GM21367 (cell line): ENCODE measurements around the gene FAM234A.
"Not testable (repeated sequence)": the region's sequence is repeated elsewhere in the genome, so short reads cannot be mapped to it uniquely, and the experiment has no call there.

Experiments used
- ATAC-seq: cut with Tn5 transposase; IDR thresholded peaks from one replicate; pipeline ENCODE4 v1.9.1; 2021; ENCODE audit not compliant: unreplicated experiment

Gene FAM234A

DNA sequence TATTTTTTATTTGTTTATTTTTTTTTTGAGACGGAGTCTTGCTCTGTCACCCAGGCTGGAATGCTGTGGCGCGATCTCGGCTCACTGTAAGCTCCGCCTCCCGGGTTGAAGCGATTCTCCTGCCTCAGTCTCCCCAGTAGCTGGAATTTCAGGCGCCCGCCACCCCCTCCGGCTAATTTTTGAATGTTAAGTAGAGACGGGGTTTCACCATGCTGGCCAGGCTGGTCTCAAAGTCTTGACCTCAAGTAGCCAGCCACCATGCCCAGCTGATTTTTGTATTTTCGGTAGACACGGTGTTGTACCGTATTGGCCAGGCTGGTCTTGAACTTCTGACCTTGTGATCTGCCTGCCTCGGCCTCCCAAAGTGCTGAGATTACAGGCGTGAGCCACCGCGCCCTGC is 4.3 kb upstream of the FAM234A start:
- ATAC-seq, result not testable (repeated sequence)

DNA sequence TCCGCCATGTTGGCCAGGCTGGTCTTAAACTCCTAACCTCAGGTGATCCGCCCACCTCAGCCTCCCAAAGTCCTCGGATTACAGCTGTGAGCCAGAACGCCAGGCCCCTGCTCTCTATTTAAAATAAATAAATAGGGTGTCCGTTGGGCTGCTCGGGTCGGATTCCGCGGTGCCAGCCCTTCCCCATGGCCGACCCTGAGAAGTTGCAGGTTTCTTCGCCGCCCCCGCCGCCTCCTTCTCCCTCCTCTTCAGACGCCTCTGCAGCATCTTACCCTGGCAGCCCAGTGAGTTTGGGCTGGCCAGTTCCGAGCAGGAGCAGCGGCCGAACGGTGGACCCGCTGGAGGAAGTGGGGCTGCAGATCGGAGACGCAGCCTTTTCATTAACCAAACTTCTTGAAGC is 3.7 kb upstream of the FAM234A start:
- ATAC-seq, result no peak

DNA sequence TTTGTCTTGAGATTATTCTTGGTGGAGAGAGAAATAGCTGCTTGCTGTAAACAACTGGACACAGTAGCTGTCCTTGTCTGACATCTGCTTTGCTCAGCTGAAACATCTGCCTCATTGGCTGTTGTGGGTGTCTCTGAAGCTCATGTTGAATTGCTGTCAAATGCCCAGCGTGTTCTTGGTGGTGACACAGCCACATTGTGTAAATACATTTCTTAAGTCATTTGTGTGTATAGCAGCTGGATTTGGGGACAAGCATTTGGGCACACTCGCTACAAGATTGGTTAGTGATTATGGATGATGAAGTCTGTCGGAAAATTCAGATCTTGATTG is 5.3 kb downstream of the FAM234A start:
- ATAC-seq, result no peak

DNA sequence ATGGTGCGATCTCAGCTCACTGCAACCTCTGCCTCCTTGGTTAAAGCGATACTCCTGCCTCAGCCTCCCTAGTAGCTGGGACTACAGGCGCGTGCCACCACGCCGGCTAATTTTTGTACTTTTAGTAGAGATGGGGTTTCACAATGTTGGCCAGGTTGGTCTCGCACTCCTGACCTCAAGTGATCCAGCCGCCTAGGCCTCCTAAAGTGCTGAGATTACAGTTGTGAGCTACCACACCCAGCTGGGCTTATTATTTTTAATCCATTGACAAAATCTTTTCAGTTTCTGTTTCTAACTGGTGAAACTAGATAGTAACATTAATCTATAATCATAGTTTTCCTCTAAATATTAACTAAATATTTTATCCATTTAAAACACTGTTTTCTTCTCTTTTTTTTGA is 5.9 kb downstream of the FAM234A start:
- ATAC-seq, result no peak

DNA sequence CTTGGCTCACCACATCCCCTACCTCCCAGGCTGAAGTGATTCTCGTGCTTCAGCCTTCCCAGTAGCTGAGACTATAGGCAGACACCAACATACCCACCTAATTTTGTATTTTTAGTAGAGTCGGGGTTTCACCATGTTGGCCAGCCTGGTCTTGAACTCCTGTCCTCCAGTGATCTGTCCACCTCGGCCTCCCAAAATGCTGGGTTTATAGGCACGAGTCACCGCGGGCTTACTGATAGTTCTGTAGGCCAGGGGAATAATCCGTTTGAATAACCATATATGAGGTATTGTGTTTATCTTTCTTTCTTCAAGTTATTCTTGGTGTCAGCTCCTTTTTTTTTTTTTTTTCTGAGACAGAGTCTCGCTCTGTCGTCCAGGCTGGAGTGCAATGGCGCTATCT is 7.7 kb downstream of the FAM234A start:
- no peak for ATAC-seq

DNA sequence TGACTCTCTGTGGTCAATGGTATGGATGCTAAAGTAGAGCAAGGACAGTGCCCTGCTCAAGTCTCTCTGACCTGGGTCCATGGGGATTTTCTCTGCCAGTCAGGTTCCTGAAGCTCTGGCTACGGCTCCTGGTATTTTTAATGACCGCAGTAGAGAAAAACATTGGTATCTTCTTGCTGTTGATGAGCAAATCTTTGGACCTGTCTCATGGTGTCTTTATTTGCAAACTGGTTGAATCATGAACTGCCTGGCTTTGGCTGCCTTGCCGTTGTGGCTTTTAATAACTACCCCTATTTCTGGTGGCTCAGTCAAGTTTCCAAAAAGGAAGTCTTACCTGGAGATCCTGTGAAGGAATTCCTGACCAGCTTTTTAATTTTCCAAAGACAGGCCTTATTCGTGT is 8.7 kb downstream of the FAM234A start:
- ATAC-seq, result no peak

DNA sequence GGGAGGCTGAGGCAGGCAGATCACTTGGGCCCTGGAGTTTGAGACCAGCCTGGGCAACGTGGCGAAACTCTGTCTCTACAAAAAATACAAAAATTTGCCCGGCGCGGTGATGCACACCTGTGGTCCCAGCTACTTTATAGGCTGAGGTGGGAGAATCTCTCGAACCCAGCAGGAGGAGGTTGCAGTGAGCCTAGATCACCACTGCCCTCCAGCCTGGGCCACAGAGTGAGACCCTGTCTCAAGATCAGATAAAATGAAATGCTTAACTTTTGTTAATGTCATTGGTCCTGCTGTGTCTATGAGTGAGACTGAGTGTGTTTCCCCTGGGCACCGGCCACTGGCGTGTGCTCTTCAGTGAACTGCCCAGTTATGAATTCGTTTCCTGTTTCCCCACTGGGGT is 10.5 kb downstream of the FAM234A start:
- ATAC-seq, result no peak

DNA sequence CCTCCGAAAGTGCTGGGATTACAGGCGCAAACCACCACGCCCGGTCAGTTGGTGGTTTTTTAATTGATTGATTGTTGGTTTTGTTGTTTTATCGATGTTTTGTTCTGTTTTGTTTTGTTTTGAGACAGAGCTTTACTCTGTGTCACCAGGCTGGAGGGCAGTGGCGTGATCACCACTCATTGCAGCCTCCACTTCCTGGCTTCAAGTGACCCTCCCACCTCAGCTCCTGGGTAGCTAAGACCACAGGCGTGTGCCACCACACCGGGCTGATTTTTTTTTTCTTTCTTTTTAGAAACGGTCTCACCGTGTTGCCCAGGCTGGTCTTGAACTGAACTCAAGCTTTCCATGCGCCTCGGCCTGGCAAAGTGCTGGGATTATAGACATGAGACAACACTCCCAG is 12.4 kb downstream of the FAM234A start:
- ATAC-seq, result no peak

DNA sequence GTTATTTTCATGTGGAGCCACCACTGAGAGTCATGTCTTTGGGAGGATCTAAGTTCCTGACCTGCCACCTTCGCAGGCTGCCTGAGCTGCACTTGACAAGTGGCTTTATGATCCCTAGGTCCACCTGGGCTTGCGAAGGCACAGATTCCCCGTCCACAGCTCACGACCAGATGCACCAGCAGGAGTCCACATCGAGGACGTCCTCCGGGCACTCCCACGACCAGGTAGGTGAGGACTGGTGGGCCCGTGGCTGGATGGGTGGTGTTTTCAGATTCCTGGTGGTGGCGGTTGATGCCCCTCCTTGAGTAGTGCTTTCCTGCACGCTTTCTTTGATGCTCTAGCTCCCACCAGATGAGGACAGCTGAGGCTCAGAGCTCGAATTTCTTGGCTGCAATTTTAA is 14.8 kb downstream of the FAM234A start:
- no peak for ATAC-seq

DNA sequence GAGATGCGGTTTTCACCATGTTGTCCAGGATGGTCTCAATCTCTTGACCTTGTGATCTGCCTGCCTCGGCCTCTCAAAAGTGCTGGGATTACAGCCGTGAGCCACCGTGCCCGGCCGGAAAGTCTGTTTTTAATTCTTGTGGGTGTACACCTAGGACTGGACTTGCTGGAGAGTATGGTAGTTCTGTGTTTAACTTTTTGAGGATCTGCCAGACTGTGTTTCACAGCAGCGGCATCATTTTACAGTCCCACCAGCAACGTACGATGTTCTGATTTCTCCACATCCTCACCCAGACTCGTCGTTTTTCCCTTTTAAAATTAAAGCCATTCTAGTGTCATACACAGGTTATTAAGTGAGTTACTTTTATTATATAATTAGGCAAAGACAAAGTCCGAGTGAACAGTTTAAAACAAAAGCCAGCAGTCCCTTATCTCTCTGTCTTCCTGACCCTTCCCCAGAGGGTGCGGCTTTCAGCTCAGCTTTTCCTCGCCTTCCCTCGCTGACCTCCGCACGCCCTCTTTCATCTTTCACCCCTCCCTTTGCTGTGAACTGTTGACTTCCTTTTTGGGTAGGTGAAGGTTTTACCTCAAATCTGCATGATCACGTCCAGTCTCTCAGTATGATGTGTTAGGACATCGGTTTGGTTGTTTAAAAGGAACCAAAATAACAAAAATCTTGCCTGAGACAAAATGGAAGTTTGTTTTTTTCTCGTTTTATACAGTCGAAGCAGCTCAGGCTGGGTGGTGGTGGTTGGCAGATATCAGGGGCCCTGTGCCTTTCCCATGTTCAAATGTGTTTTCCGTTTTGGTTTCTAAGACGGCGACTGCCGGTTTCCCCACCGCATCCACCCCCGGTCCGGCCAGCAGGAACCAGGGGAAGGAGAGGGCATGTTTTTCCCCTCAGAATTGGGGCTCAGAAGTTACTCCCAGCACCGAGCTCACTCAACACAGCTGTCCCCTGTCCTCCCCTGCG is 18.0 kb downstream of the FAM234A start:
- no peak for ATAC-seq

DNA sequence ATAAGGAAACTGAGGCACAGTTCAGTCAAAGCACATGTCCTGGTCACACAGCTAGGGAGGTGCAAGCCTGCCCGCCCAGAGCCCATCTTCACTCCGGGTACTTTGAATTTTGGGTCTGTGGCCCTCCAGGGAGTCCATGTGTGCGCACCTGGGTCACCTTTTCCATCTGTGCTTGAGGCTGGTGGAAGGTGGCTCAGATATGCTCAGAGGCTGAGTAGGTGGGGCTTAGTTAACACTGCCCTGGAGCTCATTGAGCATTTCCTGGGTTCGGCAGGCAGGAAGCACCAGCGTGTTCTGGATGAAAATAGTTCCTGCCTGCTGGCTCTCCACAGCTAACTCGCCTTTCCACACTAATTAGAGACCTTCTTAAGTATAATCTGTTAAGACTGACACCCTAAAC is 19.2 kb downstream of the FAM234A start:
- no peak for ATAC-seq

DNA sequence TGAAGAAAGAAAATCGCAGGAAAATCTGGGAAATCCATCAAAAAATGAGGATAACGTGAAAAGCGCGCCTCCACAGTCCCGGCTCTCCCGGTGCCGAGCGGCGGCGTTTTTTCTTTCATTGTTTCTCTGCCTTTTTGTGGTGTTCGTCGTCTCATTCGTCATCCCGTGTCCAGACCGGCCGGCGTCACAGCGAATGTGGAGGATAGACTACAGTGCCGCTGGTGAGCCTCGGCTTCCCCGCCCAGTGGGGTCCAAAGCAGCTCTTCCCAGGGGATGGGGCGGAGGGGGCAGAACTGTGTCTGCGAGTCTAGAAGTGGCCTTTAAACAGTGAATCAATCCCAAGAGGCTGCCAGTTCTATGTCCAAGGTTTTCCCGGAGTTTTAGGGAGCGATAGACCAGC is 19.8 kb downstream of the FAM234A start:
- ATAC-seq, result no peak

DNA sequence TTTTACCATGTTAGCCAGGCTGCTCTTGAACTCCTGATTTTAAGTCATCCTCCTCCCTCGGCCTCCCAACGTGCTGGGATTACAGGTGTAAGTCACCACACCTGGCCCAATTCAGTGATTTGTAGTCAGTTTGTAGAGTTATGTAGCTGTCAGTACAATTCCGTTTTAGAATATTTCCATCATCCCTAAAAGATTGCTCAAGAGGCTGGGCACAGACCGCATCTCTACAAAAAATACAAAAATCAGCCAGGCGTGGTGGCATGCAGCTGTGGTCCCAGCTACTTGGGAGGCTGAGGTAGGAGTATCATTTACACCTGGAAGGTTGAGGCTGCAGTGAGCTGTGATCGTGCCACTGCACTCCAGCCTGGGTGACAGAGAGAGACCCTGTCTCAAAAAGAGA is 20.6 kb downstream of the FAM234A start:
- no peak for ATAC-seq

DNA sequence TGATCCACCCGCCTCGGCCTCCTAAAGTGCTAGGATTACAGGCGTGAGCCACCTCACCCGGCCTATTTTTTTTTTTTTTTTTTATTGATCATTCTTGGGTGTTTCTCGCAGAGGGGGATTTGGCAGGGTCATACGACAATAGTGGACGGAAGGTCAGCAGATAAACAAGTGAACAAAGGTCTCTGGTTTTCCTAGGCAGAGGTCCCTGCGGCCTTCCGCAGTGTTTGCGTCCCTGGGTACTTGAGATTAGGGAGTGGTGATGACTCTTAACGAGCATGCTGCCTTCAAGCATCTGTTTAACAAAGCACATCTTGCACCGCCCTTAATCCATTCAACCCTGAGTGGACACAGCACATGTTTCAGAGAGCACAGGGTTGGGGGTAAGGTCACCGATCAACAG is 23.5 kb downstream of the FAM234A start:
- not testable (repeated sequence) for ATAC-seq

DNA sequence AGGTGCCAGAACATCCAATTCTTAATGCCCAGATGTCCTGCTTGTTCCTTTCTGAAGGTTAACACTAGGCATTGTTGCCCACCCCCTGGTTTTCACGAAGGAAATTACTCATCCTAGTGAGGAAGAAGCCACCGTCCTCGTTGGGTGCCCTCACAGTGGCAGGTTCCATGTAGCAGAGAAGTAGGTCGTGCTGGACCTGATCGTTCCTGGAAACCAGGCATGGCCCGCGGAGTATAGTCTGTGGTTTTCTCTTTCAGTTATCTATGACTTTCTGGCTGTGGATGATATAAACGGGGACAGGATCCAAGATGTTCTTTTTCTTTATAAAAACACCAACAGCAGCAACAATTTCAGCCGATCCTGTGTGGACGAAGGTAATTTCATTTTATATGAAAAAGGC is 24.6 kb downstream of the FAM234A start:
- no peak for ATAC-seq

DNA sequence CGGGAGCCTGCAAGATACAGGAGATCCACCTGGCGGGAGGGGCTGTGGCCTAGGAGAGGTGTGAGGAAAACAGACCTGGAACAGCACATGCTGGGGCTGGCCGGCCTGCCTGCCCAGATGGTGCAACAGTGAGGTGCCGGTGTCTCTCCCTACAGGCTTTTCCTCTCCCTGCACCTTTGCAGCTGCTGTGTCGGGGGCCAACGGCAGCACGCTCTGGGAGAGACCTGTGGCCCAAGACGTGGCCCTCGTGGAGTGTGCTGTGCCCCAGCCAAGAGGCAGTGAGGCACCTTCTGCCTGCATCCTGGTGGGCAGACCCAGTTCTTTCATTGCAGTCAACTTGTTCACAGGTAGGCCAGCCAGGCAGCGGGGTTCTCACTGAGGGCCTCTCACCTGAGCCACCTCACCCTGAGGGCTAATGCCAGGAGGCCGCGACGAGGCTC is 25.2 kb downstream of the FAM234A start:
- ATAC-seq, result no peak

DNA sequence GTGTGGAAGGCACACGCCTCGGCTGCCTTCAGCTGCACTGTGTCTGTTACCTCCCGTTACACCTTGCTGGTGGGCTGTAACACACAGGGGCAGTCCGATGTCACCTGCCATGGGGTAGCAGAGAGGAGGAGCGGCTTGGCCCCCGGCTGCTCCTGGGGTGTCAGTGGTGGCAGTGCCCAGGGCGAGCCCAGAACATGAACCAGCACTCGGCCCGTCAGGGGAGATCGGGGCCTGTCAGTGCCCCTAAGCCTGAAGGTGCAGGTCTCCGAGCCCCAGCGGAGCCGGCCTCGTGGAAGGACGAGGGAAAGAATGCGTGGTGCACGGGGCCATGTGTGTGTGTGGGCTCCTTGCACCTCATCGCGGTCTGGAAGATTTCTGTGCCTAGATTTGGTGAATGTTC is 25.7 kb downstream of the FAM234A start:
- ATAC-seq, result no peak

DNA sequence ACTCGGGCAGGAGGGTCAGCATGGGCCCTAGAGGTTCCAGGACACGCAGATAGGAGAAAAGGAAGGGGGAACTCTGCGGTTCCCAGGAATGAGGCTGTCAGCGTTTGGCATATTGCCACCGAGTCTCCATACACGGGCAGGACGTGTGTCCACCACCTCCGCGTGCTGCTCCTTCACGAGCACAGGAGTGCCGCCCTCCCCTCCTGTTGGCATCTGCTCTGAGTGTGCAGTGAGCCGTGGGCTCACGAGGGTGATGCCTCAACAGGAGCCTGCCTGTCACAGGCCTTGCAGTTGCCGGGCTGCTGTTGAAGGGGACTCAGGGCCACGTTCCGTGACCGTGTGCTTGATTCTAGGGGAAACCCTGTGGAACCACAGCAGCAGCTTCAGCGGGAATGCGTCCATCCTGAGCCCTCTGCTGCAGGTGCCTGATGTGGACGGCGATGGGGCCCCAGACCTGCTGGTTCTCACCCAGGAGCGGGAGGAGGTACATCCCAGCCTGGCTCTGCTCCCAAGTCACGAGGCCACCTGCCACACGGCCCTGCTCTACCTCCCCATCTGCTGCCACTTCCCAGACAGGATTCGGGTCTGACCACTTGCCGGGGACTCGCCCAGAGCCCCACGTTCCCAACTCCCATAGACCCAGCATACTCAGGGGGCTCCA is 26.5 kb downstream of the FAM234A start:
- ATAC-seq, result no peak

DNA sequence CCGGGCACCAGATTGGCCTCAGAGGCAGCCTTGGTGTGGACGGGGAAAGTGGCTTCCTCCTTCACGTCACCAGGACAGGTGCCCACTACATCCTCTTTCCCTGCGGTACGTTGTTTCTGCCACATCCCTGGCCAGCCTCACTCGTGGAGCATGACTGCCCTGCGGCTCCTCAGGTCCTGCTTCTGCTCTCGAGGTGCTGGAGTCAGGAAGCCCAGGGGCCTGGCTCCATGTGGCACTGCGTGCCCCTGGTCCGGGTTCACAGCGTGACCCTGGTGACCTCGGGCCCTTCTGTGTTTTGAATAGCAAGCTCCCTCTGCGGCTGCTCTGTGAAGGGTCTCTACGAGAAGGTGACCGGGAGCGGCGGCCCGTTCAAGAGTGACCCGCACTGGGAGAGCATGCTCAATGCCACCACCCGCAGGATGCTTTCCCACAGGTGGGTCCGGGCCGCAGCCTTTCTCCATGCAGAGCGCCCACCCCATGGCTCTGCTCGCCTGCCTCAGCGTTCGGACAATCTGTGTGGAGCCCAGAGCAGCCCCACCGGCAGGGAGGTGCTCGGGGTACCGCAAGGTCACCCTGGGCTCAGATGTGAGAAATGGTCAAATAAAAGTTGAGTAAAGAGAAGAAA is 27.6 kb downstream of the FAM234A start:
- no peak for ATAC-seq

DNA sequence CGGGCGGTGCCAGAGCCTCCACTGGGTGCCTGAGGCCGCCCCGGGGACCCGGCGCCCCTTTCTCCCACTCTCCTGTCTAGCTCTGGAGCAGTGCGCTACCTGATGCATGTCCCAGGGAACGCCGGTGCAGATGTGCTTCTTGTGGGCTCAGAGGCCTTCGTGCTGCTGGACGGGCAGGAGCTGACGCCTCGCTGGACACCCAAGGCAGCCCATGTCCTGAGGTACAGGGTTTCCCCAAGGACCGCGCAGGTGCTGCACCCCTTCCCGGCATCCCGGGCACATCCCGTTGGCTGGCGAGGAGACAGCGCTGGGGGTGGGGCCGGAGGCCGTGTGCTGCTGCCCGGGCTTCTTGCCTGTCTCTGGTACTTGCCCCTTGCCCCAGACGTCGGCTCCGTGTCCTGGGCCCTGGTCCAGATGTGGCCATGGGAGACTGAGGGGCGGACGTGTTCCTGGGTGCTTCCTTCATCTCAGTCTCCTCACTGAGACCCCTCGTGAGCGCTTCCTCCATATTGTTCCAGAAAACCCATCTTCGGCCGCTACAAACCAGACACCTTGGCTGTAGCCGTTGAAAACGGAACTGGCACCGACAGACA is 28.7 kb downstream of the FAM234A start:
- no peak for ATAC-seq

DNA sequence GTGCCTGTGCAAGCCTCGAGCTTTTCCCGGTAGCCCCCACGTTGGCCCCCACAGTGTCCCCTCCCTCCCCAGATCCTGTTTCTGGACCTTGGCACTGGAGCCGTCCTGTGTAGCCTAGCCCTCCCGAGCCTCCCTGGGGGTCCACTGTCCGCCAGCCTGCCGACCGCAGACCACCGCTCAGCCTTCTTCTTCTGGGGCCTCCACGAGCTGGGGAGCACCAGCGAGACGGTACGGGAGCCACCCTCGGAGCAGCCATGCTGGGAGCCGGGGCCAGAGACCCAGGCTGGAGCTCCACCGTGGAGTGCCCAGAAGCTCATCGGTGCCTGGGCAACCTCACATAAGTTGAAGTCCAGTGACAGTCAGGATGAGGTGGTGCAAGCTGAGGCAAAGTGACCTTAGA is 29.3 kb downstream of the FAM234A start:
- no peak for ATAC-seq
